Esophagus (tissue), 2 donors: ENCODE data around the gene PI4KA. TPM values are rescaled to one million over a fixed set of nuclear protein-coding genes. Genes with fewer than 3 reads are reported as not detected.
"Not testable (repeated sequence)": the region's sequence is repeated elsewhere in the genome, so short reads cannot be mapped to it uniquely, and the experiment has no call there.

ENCODE experiments used
- H3K27ac ChIP-seq, 2 donors: one replicate each; pipeline ENCODE4 v1.5.1; 2013; ENCODE audit warnings: low read depth in 2 of 2, mild to moderate bottlenecking in 2 of 2, inconsistent platforms in 1 of 2, low read length in 1 of 2, moderate library complexity in 1 of 2
- H3K27me3 ChIP-seq, 2 donors: one replicate each; pipeline ENCODE4 v1.6.1; 2013; ENCODE audit warnings: low read length in 2 of 2, control low read depth in 1 of 2, mild to moderate bottlenecking in 1 of 2; ENCODE audit not compliant: insufficient read depth in 2 of 2, control insufficient read depth in 1 of 2
- H3K36me3 ChIP-seq, 2 donors: one replicate each; pipeline ENCODE4 v1.6.1; 2013; ENCODE audit warnings: low read length in 1 of 2; ENCODE audit not compliant: control insufficient read depth in 2 of 2, insufficient read depth in 2 of 2
- H3K4me1 ChIP-seq, 2 donors: one replicate each; pipeline ENCODE4 v1.6.1; 2013; ENCODE audit warnings: low read length in 1 of 2; ENCODE audit not compliant: control insufficient read depth in 2 of 2, insufficient read depth in 2 of 2
- H3K4me3 ChIP-seq, 2 donors: one replicate each; pipeline ENCODE4 v1.5.1; 2013; ENCODE audit warnings: low read length in 2 of 2, mild to moderate bottlenecking in 2 of 2, low read depth in 1 of 2, moderate library complexity in 1 of 2
- H3K9me3 ChIP-seq, 2 donors: one replicate each; pipeline ENCODE4 v1.6.1; 2013; ENCODE audit warnings: mild to moderate bottlenecking in 2 of 2, low read depth in 1 of 2, low read length in 1 of 2, moderate library complexity in 1 of 2; ENCODE audit not compliant: control insufficient read depth in 2 of 2, insufficient read depth in 1 of 2
- WGBS, 2 donors: extraction: QIAGEN DNeasy Blood & Tissue Kit; methylation state at CpG; one replicate each; pipeline ENCODE4 v1.1.7; 2013; 5-methylcytosine and 5-hydroxymethylcytosine counted together
- polyA plus RNA-seq, 2 donors: library from polyadenylated mRNA; stranded (reverse); fragments of 200-250 nt; gene quantifications; one replicate each; pipeline ENCODE4 v1.2.3, GENCODE V29; 2013
- donor health status: healthy with polysubstance abuse.
- donor health status: Bipolar disorder and iron deficiency.

The PI4KA gene
- polyA plus RNA-seq, 2 donors = 21.4 to 22.8 TPM

GRCh38 chr22:20836987-20837823 is 21.4 kb downstream of the PI4KA start:
- Histone ChIP-seq H3K27me3 (no peaks in the 10 kb centered on the region), H3K9me3 (no peaks in the 10 kb centered on the region), H3K27ac (no peak overlapping the region), H3K36me3 (peaks cover 0 to 10% of the 10 kb centered on the region in 2 donors), H3K4me3 (no peak overlapping the region), H3K4me1 (peaks cover 0 to 3% of the 10 kb centered on the region in 2 donors)
- WGBS, 2 donors = 95 to 100% methylated on average over 2 of the region's 2 CpGs

DNA sequence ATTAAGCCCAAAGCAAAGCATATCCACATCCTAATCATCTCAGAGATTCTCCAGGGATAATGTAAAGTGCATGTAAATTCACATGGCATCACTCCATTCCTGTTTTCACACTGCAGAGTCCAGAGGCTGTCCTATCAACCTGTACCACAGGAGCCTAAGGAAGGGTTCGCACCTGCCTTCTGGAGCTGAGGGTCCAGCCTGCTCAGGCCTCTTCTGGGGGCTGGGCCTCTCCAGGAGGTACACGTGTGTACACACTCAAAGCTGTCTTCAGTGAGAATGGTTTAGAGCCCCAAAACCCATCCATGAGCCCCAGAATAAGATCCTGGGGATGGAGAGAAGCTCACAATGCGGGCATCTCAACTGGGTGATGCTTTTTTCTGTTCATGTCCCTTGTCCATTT is 23.9 kb downstream of the PI4KA start:
- Histone ChIP-seq H3K36me3 (peaks cover 0 to 10% of the 10 kb centered on the region in 2 donors), H3K27me3 (no peaks in the 10 kb centered on the region), H3K4me3 (no peak overlapping the region), H3K9me3 (no peaks in the 10 kb centered on the region), H3K4me1 (no peaks in the 10 kb centered on the region), H3K27ac (no peak overlapping the region)
- 93 to 95% methylated on average over 3 of the region's 3 CpGs for WGBS, 2 donors

DNA sequence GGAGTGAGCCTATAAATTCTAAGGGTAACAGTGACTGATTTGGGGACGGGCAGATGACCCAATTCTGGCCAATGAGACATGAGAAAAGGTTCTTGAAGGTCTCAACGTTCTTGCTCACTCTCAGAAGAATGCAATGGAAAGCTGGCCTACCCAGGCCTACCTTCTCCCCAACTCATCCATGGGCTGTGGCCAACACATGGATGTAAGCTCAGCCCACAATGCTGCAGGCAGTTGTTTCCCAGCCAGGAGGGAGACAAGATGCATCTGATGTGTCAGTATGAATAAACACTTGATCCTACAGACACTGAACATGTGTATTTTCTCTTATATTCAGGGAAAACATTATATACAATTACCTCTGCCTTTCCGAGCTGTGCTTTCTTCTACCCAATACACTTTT is 24.4 kb downstream of the PI4KA start:
- no peaks in the 10 kb centered on the region for H3K27me3 ChIP-seq
- H3K4me1 ChIP-seq = no peaks in the 10 kb centered on the region
- no peak overlapping the region for H3K4me3 ChIP-seq
- no peaks in the 10 kb centered on the region for H3K9me3 ChIP-seq
- 79 to 86% methylated on average over 3 of the region's 3 CpGs for WGBS, 2 donors
- peaks cover 0 to 10% of the 10 kb centered on the region in 2 donors for H3K36me3 ChIP-seq
- H3K27ac ChIP-seq = no peak overlapping the region

- WGBS, 2 donors = 96 to 97% methylated on average over 6 of the region's 6 CpGs
- peaks cover 0 to 10% of the 10 kb centered on the region in 2 donors for H3K36me3 ChIP-seq
- no peaks in the 10 kb centered on the region for H3K4me1 ChIP-seq
- H3K9me3 ChIP-seq = no peaks in the 10 kb centered on the region
- no peaks in the 10 kb centered on the region for H3K27me3 ChIP-seq
- H3K4me3 ChIP-seq = no peak overlapping the region
- no peak overlapping the region for H3K27ac ChIP-seq
These were observed 25.4 kb downstream of the PI4KA start for GRCh38 chr22:20833225-20833665.

GRCh38 chr22:20829491-20830134 is 29.0 kb downstream of the PI4KA start:
- H3K36me3 ChIP-seq = peaks cover 0 to 10% of the 10 kb centered on the region in 2 donors
- WGBS, 2 donors = 96 to 97% methylated on average over 3 of the region's 3 CpGs
- no peaks in the 10 kb centered on the region for H3K9me3 ChIP-seq
- H3K27me3 ChIP-seq = no peaks in the 10 kb centered on the region
- H3K27ac ChIP-seq = no peak overlapping the region
- H3K4me1 ChIP-seq = no peaks in the 10 kb centered on the region
- no peak overlapping the region for H3K4me3 ChIP-seq

- H3K9me3 ChIP-seq, H3K4me3 ChIP-seq, H3K27me3 ChIP-seq, H3K4me1 ChIP-seq, H3K27ac ChIP-seq, H3K36me3 ChIP-seq: not testable (repeated sequence)
- 93 to 96% methylated on average over 5 of the region's 5 CpGs for WGBS, 2 donors
These were observed 32.0 kb downstream of the PI4KA start for GRCh38 chr22:20826373-20827152.

- Histone ChIP-seq H3K9me3 (no peaks in the 10 kb centered on the region), H3K4me3 (no peak overlapping the region), H3K27ac (no peak overlapping the region), H3K27me3 (no peaks in the 10 kb centered on the region), H3K36me3 (peaks cover 0 to 5% of the 10 kb centered on the region in 2 donors), H3K4me1 (no peaks in the 10 kb centered on the region)
- 87% methylated on average over 6 of the region's 6 CpGs for WGBS, 2 donors
These were observed 33.0 kb downstream of the PI4KA start for GRCh38 chr22:20825624-20826023.

- not testable (repeated sequence) for H3K36me3 ChIP-seq, H3K27ac ChIP-seq, H3K9me3 ChIP-seq, H3K4me3 ChIP-seq, H3K27me3 ChIP-seq, H3K4me1 ChIP-seq
- 97% methylated on average over 4 of the region's 4 CpGs for WGBS, 2 donors
These were observed 33.4 kb downstream of the PI4KA start for GRCh38 chr22:20825216-20825615.

DNA sequence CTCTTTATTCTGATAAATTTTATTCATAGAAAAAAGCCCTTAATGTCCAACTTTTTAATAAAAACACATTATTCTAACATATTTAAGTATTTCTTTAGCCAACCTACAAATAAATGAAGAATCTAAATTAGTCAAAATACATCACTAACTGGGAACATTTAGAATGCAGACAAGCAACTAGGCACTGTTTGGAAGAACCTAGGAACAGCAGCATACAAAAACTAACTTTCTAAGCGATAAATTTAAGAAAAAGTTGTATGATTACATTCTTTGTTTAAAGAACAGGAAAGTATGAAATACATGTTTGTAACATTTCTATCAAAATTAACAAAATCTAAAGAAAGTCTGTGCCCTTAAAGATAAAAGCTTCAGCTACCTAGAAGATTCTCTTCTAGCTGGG is 35.3 kb downstream of the PI4KA start:
- Histone ChIP-seq H3K4me1 (no peaks in the 10 kb centered on the region), H3K9me3 (no peaks in the 10 kb centered on the region), H3K27me3 (no peaks in the 10 kb centered on the region), H3K27ac (no peak overlapping the region), H3K4me3 (no peak overlapping the region), H3K36me3 (peaks cover 0 to 12% of the 10 kb centered on the region in 2 donors)
- 98 to 100% methylated on average over 1 of the region's 1 CpG for WGBS, 2 donors
